BLaER1 (cell line): ENCODE results near the gene LSP1.

Experiments
- H3K27ac ChIP-seq: shearing (Covaris generic); formaldehyde crosslinking; 2 replicates; pipeline ENCODE4 v1.8.1; 2022
- H3K27me3 ChIP-seq: shearing (Covaris generic); formaldehyde crosslinking; 2 replicates; pipeline ENCODE4 v1.8.1; 2022
- H3K36me3 ChIP-seq: shearing (Covaris generic); formaldehyde crosslinking; 2 replicates; pipeline ENCODE4 v1.8.1; 2022
- H3K4me1 ChIP-seq: shearing (Covaris generic); formaldehyde crosslinking; 2 replicates; pipeline ENCODE4 v1.8.1; 2022
- H3K4me2 ChIP-seq: shearing (Covaris generic); formaldehyde crosslinking; 2 replicates; pipeline ENCODE4 v1.8.1; 2022
- H3K4me3 ChIP-seq: shearing (Covaris generic); formaldehyde crosslinking; 2 replicates; pipeline ENCODE4 v1.8.1; 2022
- H3K9ac ChIP-seq: shearing (Covaris generic); formaldehyde crosslinking; 2 replicates; pipeline ENCODE4 v1.8.1; 2022
- H3K9me3 ChIP-seq: shearing (Covaris generic); formaldehyde crosslinking; 2 replicates; pipeline ENCODE4 v1.8.1; 2022
- H4K20me1 ChIP-seq: shearing (Covaris generic); formaldehyde crosslinking; 2 replicates; pipeline ENCODE4 v1.8.1; 2022
- Cebpa-rat ChIP-seq: shearing (Covaris generic); IDR thresholded peaks from 2 replicates; pipeline ENCODE4 v1.8.1; 2022

The LSP1 gene

DNA sequence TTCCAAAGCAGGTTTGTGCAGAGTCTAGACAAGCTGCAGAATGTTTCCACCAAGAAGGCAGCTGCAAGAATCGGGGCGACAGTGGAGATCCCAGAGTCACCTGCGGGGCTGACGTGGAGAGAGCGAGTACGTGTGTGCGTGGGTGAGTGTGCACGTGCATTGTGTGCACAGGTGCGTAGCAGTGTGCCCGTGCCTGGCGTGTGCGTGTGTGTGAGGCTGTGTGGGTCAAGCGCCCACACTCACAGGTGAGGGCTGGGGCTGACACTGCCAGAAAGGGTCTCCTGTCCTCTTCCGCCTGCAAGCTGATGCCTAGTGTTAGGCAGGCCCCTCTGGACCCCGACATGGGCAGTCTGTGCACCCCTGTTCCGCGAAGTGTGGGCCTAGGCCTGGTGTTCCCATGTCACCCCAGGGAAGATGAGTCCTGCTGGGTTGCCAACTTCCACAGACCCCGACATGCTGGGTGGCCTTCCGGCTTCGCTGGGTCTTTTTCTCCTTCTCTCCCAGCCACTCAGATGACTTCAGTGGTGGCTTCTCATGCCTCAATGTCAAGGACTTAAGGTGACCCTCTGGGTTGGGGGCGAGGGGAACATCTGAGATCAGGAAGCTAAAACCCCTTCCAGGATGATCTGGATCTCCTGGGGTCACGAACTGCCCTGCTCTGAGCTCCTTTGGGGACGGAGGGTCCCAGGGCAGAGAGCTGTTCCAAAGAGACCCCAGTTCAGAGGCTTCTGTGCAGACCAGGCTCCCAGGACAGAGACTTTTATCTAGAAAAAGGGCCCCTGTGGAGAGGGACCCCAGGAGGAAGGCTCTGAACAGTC lies 28.5 kb upstream of the LSP1 start:
- Histone ChIP-seq H3K4me3 (no peak overlapping the region), H4K20me1 (no peaks in the 10 kb centered on the region; the same call in 1 of the 2 replicates), H3K9me3 (peaks cover 2% of the 10 kb centered on the region), H3K27ac (no peak overlapping the region), H3K36me3 (no peaks in the 10 kb centered on the region), H3K27me3 (no peaks in the 10 kb centered on the region), H3K9ac (no peak overlapping the region), H3K4me2 (no peak overlapping the region), H3K4me1 (peaks cover 9% of the 10 kb centered on the region)
- no peak for TF ChIP-seq Cebpa-rat

DNA sequence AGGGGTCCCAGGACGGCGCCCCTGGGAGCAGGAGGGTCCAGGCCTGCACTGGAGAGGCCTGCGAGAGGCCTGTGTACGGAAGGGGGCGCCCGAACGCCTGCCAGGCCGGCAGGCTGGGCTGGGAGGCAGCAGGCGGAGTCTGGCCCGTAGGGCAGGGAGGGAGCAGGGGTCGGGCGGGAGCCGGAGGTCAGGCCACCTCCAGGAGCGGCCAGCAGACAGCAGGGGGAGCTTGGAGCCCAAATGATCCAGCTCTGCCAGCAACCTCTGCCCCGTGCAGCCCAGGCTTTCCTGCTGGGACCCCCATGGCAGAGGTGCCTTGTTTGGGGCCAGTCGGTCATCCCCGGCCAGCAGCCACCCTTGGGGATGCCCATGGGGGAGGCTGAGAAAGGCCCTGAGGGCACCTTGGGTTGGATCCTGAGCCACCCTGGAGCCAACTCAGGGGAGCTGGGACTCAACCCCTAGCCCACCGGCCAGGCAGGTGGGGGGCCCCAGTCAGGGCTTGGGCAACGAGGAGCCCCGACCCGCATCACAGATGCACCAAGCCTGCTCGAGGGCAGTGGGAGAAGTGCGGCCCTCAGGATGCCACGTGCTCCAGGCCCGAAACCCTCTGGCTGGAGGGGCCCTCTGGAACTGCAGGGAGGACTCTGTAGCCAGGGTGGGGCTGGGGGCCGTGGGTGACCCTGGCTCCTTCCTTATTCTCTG lies 27.7 kb upstream of the LSP1 start:
- no peaks in the 10 kb centered on the region for H3K9me3 ChIP-seq
- no peaks in the 10 kb centered on the region for H3K36me3 ChIP-seq
- peaks cover 16% of the 10 kb centered on the region for H3K4me1 ChIP-seq
- H3K4me2 ChIP-seq, result no peak overlapping the region
- H3K27ac ChIP-seq, result no peak overlapping the region
- TF ChIP-seq Cebpa-rat, result no peak
- no peak overlapping the region for H3K4me3 ChIP-seq
- no peaks in the 10 kb centered on the region for H3K27me3 ChIP-seq
- no peaks in the 10 kb centered on the region; the same call in 1 of the 2 replicates for H4K20me1 ChIP-seq
- H3K9ac ChIP-seq, result no peak overlapping the region

DNA sequence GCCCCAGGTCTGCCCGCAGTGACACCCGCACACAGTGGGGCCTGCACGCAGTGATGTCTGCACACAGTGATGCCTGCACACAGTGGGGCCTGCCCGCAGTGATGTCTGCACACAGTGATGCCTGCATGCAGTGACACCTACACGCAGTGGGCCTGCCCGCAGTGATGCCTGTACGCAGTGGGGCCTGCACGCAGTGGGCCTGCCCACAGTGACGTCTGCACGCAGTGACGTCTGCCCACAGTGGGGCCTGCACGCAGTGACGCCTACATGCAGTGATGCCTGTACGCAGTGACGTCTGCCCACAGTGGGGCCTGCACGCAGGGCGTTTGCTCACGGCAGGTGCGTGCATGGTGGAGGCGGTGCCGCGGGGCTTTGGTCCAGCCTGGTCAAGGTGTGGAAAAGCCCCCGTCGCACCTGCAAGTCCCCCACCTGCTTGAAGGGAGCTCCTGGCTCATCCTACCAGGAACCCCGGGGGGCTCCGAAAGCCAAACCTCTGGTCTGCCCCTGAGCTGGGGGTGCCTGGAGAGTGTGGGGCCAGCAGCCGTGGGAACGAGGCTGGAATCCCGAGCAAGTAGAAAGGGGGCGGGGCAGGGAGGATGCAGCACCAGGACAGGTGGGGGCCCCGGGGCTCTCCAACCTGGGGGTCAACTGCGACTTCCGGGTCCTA lies 27.0 kb upstream of the LSP1 start:
- Histone ChIP-seq H3K4me3 (no peak overlapping the region), H4K20me1 (no peaks in the 10 kb centered on the region; the same call in 1 of the 2 replicates), H3K9ac (no peak overlapping the region), H3K27ac (no peak overlapping the region), H3K4me1 (peaks cover 24% of the 10 kb centered on the region), H3K36me3 (no peaks in the 10 kb centered on the region), H3K4me2 (no peak overlapping the region), H3K27me3 (no peaks in the 10 kb centered on the region), H3K9me3 (no peaks in the 10 kb centered on the region)
- TF ChIP-seq Cebpa-rat, result no peak

DNA sequence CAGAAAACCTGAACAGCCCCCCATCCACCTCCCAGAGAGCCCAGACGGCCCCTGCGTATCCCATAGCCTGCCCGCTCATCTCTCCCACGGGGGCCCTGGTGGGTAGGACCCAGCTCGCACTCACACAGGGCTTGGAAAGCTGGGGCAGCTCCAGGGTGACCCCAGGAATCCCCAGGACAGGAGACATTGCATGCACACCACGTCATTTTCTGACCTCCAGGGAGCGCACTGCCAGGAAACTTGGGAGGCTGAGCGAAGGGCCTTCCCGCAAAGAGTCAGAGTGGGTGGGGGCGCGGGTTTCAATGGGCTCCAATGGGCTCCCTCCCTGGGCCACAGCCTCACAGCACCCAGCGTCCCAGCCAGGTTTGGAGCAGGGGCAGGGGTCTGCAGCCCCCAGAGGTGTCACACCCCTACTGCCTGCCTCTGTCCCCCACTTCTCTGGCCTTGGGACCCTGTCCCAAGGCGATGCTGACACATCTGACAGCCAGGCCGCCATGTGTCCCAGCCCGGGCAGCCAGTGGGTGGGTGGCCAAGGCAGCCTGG lies 26.3 kb upstream of the LSP1 start:
- no peak for TF ChIP-seq Cebpa-rat
- Histone ChIP-seq H3K4me2 (no peak overlapping the region), H4K20me1 (no peaks in the 10 kb centered on the region; the same call in 1 of the 2 replicates), H3K4me3 (no peak overlapping the region), H3K9ac (no peak overlapping the region), H3K9me3 (no peaks in the 10 kb centered on the region), H3K36me3 (no peaks in the 10 kb centered on the region), H3K27ac (no peak overlapping the region), H3K27me3 (no peaks in the 10 kb centered on the region), H3K4me1 (peaks cover 31% of the 10 kb centered on the region)

DNA sequence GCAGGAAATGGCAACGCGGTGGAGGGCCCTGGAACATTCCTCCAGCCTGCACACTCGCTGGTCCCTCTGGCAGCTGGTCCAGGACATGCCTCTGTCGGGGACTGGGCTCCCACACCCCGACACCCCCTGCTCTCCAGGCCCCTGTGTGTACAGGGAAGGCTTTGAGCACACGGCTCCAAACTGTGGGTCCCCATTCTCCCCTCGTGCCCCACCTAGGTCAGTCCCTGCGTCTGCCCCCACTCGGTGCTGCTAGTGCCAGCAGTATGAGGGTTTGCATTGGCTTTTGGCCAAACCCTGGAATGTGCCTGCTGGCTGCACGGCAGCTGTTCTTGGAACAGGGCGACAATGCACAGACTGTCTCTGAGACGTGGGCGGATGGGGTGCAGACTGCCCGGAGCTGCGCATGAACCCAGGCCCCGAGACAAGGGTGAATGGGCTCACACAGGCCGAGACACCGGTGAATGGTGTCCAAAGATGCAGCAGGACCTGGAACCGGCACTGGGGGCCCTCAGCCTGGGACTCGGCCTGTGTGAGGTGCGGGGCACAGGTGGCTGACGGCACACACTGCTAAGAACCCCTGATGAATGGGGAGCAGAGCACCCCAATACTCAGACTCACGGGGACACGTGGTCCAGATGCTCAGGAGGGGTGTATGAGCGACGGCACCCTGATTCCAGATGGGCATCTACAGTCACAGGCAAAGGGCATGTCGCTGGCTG lies 25.6 kb upstream of the LSP1 start:
- no peak overlapping the region for H3K4me3 ChIP-seq
- H3K27me3 ChIP-seq, result no peaks in the 10 kb centered on the region
- no peaks in the 10 kb centered on the region; the same call in 1 of the 2 replicates for H4K20me1 ChIP-seq
- H3K9ac ChIP-seq, result no peak overlapping the region
- no peak for TF ChIP-seq Cebpa-rat
- no peaks in the 10 kb centered on the region for H3K36me3 ChIP-seq
- H3K4me1 ChIP-seq, result peaks cover 37% of the 10 kb centered on the region
- H3K9me3 ChIP-seq, result no peaks in the 10 kb centered on the region
- H3K27ac ChIP-seq, result no peak overlapping the region
- no peak overlapping the region for H3K4me2 ChIP-seq

DNA sequence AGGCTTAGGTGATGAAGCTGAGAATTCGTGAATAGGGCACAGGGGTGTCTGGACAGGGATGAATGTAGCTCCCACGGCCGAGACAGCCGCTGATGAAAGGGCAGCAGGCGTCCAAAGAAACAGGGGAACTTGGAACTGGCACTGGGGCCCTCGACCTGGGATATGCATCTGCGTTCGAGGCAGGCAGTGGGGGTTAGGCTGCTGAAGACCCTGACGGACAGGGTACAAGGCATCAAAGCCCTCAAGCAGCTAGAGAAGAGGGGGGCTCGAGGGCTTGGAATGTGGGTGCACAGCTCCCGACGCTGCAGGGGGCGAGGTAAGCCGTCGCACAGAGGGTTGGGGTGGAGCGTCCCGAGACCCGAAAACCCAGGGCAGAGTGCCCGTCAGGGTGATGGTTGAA lies 25.0 kb upstream of the LSP1 start:
- H4K20me1 ChIP-seq, result no peaks in the 10 kb centered on the region; the same call in 1 of the 2 replicates
- no peaks in the 10 kb centered on the region for H3K27me3 ChIP-seq
- H3K9me3 ChIP-seq, result no peaks in the 10 kb centered on the region
- H3K9ac ChIP-seq, result no peak overlapping the region
- no peak for TF ChIP-seq Cebpa-rat
- H3K4me1 ChIP-seq, result peaks cover 44% of the 10 kb centered on the region
- no peaks in the 10 kb centered on the region for H3K36me3 ChIP-seq
- no peak overlapping the region for H3K27ac ChIP-seq
- H3K4me2 ChIP-seq, result no peak overlapping the region
- H3K4me3 ChIP-seq, result no peak overlapping the region

DNA sequence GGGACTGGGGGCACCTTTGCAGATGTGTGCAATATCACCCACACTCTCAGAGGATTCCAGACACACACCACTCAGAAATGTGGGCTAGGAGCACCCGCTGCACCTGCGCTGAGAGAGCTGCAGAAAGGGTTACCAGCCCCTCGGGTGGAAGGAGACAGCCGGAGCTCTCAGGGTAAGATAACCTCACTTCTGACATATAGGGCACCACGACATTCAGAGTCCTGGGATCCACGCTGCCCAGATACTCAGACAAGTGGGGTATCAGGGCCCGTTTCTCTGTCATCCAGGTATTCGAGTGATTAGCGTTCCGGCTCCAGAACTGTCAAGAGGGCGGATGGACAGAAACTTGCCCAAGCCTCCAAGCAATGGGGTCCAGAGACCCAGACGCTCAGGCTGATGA lies 24.3 kb upstream of the LSP1 start:
- Histone ChIP-seq H3K27ac (no peak overlapping the region), H3K4me2 (peak overlapping the region; percentile 56; the same call in 1 of the 2 replicates), H3K9me3 (no peaks in the 10 kb centered on the region), H4K20me1 (no peaks in the 10 kb centered on the region; the same call in 1 of the 2 replicates), H3K4me3 (no peak overlapping the region), H3K36me3 (no peaks in the 10 kb centered on the region), H3K9ac (no peak overlapping the region), H3K27me3 (no peaks in the 10 kb centered on the region), H3K4me1 (peaks cover 46% of the 10 kb centered on the region)
- no peak for TF ChIP-seq Cebpa-rat

DNA sequence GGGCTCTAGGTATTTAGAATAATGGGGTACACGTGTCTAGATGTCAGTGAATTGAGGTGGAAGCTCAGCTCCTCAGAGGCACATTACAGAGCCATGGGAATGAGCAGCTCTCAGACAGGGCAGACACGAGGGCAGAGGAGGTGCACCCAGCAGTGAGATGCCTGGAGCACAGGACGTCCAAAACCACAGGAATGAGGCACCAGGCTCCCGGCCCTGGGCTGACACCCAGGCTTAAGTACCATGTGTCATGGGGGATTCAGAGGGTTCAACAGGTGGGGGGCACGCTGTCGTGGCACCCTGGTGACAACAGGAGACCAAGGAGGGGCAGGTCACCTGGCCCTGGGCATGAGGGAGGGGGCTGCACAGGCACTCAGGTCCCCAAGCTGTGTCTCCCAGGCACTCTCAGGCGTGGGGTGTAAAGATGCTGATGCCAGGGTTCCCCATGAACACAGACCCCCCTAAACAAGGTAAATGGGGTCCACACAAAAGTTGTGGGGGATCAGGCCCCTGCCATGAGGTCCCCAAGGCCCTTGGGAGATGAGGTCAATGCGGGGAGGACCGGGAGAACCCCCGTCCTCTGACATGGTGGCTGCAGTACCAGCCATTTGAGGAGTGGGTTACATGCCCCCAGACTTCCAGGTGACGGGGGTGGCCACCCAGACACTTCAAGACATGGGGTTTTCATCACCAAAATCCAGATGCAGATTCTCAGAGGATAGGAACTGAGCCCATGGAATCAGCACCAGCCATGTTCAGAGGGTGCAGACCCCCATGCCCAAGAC lies 23.7 kb upstream of the LSP1 start:
- Histone ChIP-seq H4K20me1 (no peaks in the 10 kb centered on the region; the same call in 1 of the 2 replicates), H3K9me3 (no peaks in the 10 kb centered on the region), H3K27me3 (no peaks in the 10 kb centered on the region), H3K36me3 (no peaks in the 10 kb centered on the region), H3K4me1 (peaks cover 46% of the 10 kb centered on the region), H3K27ac (no peak overlapping the region), H3K4me3 (no peak overlapping the region), H3K4me2 (peak overlapping the region; percentile 56), H3K9ac (no peak overlapping the region)
- TF ChIP-seq Cebpa-rat, result no peak

DNA sequence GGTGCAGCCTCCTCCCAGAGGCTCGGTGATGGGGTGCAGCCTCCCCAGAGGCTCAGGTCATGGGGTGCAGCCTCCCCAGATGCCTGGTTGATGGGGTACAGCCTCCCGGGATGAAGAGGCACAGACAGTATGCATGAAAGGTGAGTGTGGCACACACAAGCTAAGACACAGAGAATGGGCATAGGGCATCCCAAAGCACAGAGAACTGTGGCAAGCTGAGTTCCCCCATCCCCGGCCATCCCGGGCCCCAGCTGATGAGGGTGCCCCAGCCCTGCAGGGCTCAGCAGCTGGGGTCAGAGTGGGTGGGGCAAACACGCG lies 22.9 kb upstream of the LSP1 start:
- Histone ChIP-seq H3K27me3 (no peaks in the 10 kb centered on the region), H3K9ac (no peak overlapping the region), H3K4me2 (peak overlapping the region; percentile 56), H3K36me3 (no peaks in the 10 kb centered on the region), H4K20me1 (no peaks in the 10 kb centered on the region; the same call in 1 of the 2 replicates), H3K27ac (no peak overlapping the region), H3K4me3 (no peak overlapping the region), H3K4me1 (peaks cover 46% of the 10 kb centered on the region), H3K9me3 (no peaks in the 10 kb centered on the region)
- no peak for TF ChIP-seq Cebpa-rat
